Measurements from ENCODE around the gene AKT1.

GRCh38 chr14:104777808-104778249, 17.7 kb downstream of the AKT1 start:
- no peak for TF ChIP-seq POLR2A (IDR thresholded peaks at IDR 0.05)
- TF ChIP-seq, protein P1, sequence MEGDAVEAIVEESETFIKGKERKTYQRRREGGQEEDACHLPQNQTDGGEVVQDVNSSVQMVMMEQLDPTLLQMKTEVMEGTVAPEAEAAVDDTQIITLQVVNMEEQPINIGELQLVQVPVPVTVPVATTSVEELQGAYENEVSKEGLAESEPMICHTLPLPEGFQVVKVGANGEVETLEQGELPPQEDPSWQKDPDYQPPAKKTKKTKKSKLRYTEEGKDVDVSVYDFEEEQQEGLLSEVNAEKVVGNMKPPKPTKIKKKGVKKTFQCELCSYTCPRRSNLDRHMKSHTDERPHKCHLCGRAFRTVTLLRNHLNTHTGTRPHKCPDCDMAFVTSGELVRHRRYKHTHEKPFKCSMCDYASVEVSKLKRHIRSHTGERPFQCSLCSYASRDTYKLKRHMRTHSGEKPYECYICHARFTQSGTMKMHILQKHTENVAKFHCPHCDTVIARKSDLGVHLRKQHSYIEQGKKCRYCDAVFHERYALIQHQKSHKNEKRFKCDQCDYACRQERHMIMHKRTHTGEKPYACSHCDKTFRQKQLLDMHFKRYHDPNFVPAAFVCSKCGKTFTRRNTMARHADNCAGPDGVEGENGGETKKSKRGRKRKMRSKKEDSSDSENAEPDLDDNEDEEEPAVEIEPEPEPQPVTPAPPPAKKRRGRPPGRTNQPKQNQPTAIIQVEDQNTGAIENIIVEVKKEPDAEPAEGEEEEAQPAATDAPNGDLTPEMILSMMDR (IDR thresholded peaks at IDR 0.05), result no peak
